GM12875 (cell line): ENCODE measurements around the gene FHL2.

ENCODE experiments used
- H3K4me3 ChIP-seq: one replicate; pipeline ENCODE4 v1.5.1; 2011; ENCODE audit warnings: low read depth, low read length, control low read depth
- CTCF ChIP-seq: IDR thresholded peaks from 2 replicates; pipeline ENCODE4 v1.5.1; 2011; ENCODE audit warnings: low read depth, mild to moderate bottlenecking, control low read depth, inconsistent platforms, low read length, moderate library complexity, borderline replicate concordance; ENCODE audit not compliant: insufficient read depth

The FHL2 gene

GRCh38 chr2:105391763-105392662 is 6.8 kb downstream of the FHL2 start:
- no peak for TF ChIP-seq CTCF

GRCh38 chr2:105391058-105391627 is 7.7 kb downstream of the FHL2 start:
- TF ChIP-seq CTCF, result no peak
- no peak overlapping the region for H3K4me3 ChIP-seq

More at GRCh38 chr2:105391763-105392662, 6.8 kb downstream of the FHL2 start:
- H3K4me3 ChIP-seq, result no peak overlapping the region

- no peak overlapping the region for H3K4me3 ChIP-seq
- no peak for TF ChIP-seq CTCF
These were observed 8.4 kb downstream of the FHL2 start for GRCh38 chr2:105390454-105390853.

GRCh38 chr2:105388971-105389381 is 9.9 kb downstream of the FHL2 start:
- no peak for TF ChIP-seq CTCF
- no peak overlapping the region for H3K4me3 ChIP-seq

GRCh38 chr2:105387225-105387624 is 11.6 kb downstream of the FHL2 start:
- no peak for TF ChIP-seq CTCF

GRCh38 chr2:105385731-105386540 is 12.9 kb downstream of the FHL2 start:
- TF ChIP-seq CTCF, result no peak
- H3K4me3 ChIP-seq, result no peak overlapping the region

More at GRCh38 chr2:105387225-105387624, 11.6 kb downstream of the FHL2 start:
- no peak overlapping the region for H3K4me3 ChIP-seq

GRCh38 chr2:105384861-105385260 is 14.0 kb downstream of the FHL2 start:
- H3K4me3 ChIP-seq, result no peak overlapping the region
- TF ChIP-seq CTCF, result no peak
